Endothelial cell (in vitro differentiated cells): ENCODE data around the gene PAK2. TPM values are rescaled to one million over a fixed set of nuclear protein-coding genes. Genes with fewer than 3 reads are reported as not detected.
"Not testable (repeated sequence)": the region's sequence is repeated elsewhere in the genome, so short reads cannot be mapped to it uniquely, and the experiment has no call there.

ENCODE experiments used
- DNase-seq: peaks from one replicate; pipeline ENCODE4 v3.0.0; 2021; ENCODE audit warnings: low spot score
- H3K27ac Mint-ChIP-seq: one replicate; pipeline ENCODE4 v1.8.0; 2021; ENCODE audit warnings: mixed read lengths, inconsistent platforms; ENCODE audit not compliant: unreplicated experiment
- H3K27me3 Mint-ChIP-seq: one replicate; pipeline ENCODE4 v1.8.0; 2021; ENCODE audit warnings: mild to moderate bottlenecking, moderate library complexity, mixed read lengths, inconsistent platforms; ENCODE audit not compliant: unreplicated experiment
- H3K36me3 Mint-ChIP-seq: one replicate; pipeline ENCODE4 v1.8.0; 2021; ENCODE audit warnings: mild to moderate bottlenecking, low read depth, mixed read lengths, inconsistent platforms; ENCODE audit not compliant: unreplicated experiment
- H3K4me1 Mint-ChIP-seq: one replicate; pipeline ENCODE4 v1.8.0; 2021; ENCODE audit warnings: mild to moderate bottlenecking, mixed read lengths, inconsistent platforms; ENCODE audit not compliant: unreplicated experiment
- H3K4me3 Mint-ChIP-seq: one replicate; pipeline ENCODE4 v1.8.0; 2021; ENCODE audit warnings: mild to moderate bottlenecking, mixed read lengths, inconsistent platforms; ENCODE audit not compliant: unreplicated experiment
- H3K9me3 Mint-ChIP-seq: one replicate; pipeline ENCODE4 v1.8.0; 2021; ENCODE audit warnings: mixed read lengths, inconsistent platforms; ENCODE audit not compliant: unreplicated experiment
- total RNA-seq: library from RNA; stranded (reverse); fragmentation: NEBNext Ultra II Directional; extraction: Animal tissue kit (Norgen Biotek cat#: 25700); gene quantifications from one replicate; pipeline ENCODE4 v1.2.1, GENCODE V29; 2021; ENCODE audit not compliant: unreplicated experiment
- TF ChIP-seq, protein P1 (sequence below): fragments of 200-600 bp; sonication (generic); IDR thresholded peaks from one replicate; pipeline ENCODE4 v1.5.0; 2021; ENCODE audit warnings: antibody characterized with exemption; ENCODE audit not compliant: unreplicated experiment

PAK2 gene
- total RNA-seq, 1 donor from 2014 or later: 116 TPM

- no peak for DNase-seq
- no peaks in the 10 kb centered on the region for H3K27me3 Mint-ChIP-seq
- no peaks in the 10 kb centered on the region for H3K4me1 Mint-ChIP-seq
Measured at GRCh38 chr3:196842567-196843434, 103.1 kb downstream of the PAK2 start.

DNA sequence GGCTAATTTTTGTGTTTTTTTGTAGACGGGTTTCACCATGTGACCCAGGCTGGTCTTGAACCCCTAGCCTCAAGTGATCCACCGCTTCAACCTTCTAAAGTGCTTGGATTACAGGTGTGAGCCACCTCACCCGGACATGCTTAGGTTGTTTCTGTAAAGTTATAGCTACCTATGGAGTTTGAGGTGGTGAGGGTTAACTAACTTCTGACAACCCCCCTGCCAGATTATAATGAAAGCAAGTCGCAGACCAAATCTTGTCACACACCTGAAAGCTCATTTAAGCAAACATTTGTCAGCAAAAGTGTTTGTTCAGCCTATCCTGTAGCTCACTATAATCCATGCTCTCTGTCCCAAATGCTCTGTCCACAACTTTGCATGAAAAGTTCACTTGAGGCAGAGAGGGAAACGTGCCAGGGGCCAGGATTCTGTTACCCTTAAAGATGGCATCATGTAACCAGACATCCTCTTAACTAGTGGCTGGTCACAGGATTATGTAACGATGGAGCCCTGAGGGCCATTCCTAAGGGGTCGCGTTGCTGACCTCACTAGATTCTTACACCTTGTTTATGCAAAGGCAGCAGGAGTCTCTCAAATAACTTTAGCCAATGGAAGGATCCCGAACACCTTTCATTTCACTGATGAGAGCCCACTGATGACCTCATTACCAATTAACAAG, 103.9 kb downstream of the PAK2 start:
- TF ChIP-seq, protein P1, sequence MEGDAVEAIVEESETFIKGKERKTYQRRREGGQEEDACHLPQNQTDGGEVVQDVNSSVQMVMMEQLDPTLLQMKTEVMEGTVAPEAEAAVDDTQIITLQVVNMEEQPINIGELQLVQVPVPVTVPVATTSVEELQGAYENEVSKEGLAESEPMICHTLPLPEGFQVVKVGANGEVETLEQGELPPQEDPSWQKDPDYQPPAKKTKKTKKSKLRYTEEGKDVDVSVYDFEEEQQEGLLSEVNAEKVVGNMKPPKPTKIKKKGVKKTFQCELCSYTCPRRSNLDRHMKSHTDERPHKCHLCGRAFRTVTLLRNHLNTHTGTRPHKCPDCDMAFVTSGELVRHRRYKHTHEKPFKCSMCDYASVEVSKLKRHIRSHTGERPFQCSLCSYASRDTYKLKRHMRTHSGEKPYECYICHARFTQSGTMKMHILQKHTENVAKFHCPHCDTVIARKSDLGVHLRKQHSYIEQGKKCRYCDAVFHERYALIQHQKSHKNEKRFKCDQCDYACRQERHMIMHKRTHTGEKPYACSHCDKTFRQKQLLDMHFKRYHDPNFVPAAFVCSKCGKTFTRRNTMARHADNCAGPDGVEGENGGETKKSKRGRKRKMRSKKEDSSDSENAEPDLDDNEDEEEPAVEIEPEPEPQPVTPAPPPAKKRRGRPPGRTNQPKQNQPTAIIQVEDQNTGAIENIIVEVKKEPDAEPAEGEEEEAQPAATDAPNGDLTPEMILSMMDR: no peak
- Mint-ChIP-seq H3K27me3 (no peaks in the 10 kb centered on the region), H3K36me3 (peaks cover 4% of the 10 kb centered on the region), H3K27ac (no peak overlapping the region), H3K4me3 (no peak overlapping the region), H3K9me3 (no peaks in the 10 kb centered on the region), H3K4me1 (no peaks in the 10 kb centered on the region)
- no peak for DNase-seq

More at GRCh38 chr3:196842567-196843434, 103.1 kb downstream of the PAK2 start:
- TF ChIP-seq, protein P1: no peak
- Mint-ChIP-seq H3K27ac (no peak overlapping the region), H3K4me3 (no peak overlapping the region), H3K9me3 (no peaks in the 10 kb centered on the region), H3K36me3 (peaks cover 4% of the 10 kb centered on the region)

DNA sequence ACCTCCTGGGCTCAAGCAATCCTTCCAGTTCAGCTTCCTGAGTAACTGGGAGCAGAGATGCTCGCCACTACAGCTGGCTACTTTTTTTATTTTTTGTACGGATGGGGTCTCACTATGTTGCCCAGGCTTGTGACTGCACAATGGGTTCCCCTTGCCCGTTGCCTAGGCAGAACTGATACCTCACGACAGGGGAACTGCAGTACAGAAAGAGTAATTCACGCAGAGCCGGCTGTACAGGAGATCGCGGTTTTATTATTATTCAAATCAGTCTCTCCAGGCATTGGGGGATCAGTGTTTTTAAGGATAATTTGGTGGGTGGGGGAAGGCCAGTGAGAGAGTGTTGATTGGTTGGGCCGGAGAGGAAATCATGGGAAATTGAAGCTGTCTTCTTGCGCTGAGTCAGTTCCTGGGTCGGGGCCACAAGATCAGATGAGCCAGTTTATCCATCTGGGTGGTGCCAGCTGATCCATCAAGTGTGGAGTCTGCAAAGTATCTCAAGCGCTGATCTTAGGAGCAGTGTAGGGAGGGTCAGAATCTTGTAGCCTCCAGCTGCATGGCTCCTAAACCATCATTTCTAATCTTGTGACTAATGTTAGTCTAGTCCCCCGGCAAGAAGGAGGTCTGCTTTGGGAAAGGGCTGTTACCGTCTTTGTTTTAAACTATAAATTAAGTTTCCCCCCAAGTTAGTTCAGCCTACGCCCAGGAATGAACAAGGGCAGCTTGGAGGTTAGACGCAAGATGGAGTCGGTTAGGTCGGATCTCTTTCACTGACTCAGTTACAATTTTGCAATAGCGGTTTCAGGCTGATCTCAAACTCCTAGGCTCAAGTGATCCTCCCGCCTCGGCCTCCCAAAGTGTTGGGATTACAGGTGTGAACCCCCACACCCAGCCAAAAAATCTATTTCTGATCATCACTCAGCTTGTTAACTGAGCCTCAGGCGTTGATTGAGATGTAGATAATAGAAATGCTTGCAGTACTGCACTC, 104.9 kb downstream of the PAK2 start:
- H3K4me3 Mint-ChIP-seq, H3K9me3 Mint-ChIP-seq, H3K36me3 Mint-ChIP-seq, H3K27me3 Mint-ChIP-seq, DNase-seq, H3K4me1 Mint-ChIP-seq, H3K27ac Mint-ChIP-seq: not testable (repeated sequence)

GRCh38 chr3:196848375-196848774, 108.7 kb downstream of the PAK2 start:
- H3K4me1 Mint-ChIP-seq, H3K27ac Mint-ChIP-seq, DNase-seq, H3K4me3 Mint-ChIP-seq, H3K27me3 Mint-ChIP-seq, H3K36me3 Mint-ChIP-seq, H3K9me3 Mint-ChIP-seq: not testable (repeated sequence)

DNA sequence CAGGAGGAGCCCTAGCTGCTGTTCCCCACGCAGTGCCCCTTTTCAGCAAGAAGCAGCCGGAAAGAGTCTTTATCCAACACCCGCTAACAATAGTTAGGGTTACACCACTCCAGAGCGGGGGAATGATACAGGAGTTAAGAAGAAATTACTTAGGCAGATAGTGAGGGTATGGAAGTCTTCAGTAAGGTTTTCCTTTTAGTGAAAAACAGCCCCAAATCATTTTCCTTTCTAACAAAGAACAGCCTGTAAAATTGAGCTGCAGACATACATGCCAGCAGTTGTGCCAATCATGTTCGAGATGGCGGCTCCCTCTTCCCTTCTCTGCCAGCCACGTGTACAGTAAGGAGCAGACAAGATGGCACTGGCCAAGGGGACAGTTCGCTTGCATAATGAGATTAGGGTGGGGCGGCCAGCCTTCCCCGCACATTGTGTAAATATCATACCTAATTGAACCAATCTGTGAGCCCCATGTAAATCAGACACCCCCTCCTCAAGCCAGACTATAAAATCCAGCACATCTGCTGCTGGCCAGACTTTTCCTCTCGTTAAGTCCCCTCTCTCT, 109.6 kb downstream of the PAK2 start:
- Mint-ChIP-seq H3K27me3 (no peaks in the 10 kb centered on the region), H3K4me3 (no peak overlapping the region), H3K9me3 (no peaks in the 10 kb centered on the region), H3K36me3 (peaks cover 4% of the 10 kb centered on the region), H3K27ac (no peak overlapping the region), H3K4me1 (no peaks in the 10 kb centered on the region)
- TF ChIP-seq, protein P1: no peak
- DNase-seq: no peak

DNA sequence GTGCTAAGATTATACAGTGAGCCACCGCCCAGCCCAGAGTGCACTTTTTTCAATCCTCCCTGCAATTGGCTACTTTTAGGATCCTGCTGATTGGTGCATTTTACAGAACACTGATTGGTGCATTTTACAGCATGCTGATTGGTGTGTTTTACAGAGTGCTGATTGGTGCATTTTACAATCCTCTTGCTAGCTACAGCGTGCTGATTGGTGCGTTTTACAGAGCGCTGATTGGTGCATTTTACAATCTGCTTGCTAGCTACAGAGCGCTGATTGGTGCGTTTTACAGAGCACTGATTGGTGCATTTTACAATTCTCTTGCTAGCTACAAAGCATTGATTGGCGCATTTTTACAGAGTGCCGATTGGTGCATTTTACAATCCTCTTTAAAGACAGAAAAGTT, 123.3 kb downstream of the PAK2 start:
- not testable (repeated sequence) for DNase-seq, H3K4me1 Mint-ChIP-seq, H3K27me3 Mint-ChIP-seq, H3K4me3 Mint-ChIP-seq, H3K27ac Mint-ChIP-seq, H3K9me3 Mint-ChIP-seq, H3K36me3 Mint-ChIP-seq
